Measurements from ENCODE around the gene RFX4. TPM values are rescaled to one million over a fixed set of nuclear protein-coding genes. Genes with fewer than 3 reads are reported as not detected.
A peak's percentile ranks its signal among the peaks of the same experiment; 100 is the strongest.

Gene RFX4
- total and polyA plus RNA-seq, 8 donors = 0.05 to 0.51 (median 0.12) TPM; not detected in 1

- no peak overlapping the region for H3K27ac ChIP-seq
- DNase-seq = peak in 3 of 6 donors; percentile 22 to 72 (median 65)
- TF ChIP-seq CTCF (IDR thresholded peaks at IDR 0.05) = no peak
- peaks cover 0 to 15% (median 10%) of the 10 kb centered on the region in 3 donors for H3K4me1 ChIP-seq
- 2 to 3% methylated on average over 38 to 52 of the region's 52 CpGs for WGBS, 2 donors
- peaks cover 0 to 48% (median 11%) of the 10 kb centered on the region in 4 donors for H3K27me3 ChIP-seq
- H3K36me3 ChIP-seq = no peaks in the 10 kb centered on the region
- no peaks in the 10 kb centered on the region for H3K9me3 ChIP-seq
- intact Hi-C loops (cut with DNase I) = no loop called here
- peak overlapping the region in 1 of 4 donors; percentile 32 for H3K4me3 ChIP-seq
- FAIRE-seq = no peak
- ATAC-seq = peak in 3 of 4 donors; percentile 65 to 82 (median 69)
Measured at GRCh38 chr12:106581543-106582248, 1.1 kb upstream of the RFX4 start.

DNA sequence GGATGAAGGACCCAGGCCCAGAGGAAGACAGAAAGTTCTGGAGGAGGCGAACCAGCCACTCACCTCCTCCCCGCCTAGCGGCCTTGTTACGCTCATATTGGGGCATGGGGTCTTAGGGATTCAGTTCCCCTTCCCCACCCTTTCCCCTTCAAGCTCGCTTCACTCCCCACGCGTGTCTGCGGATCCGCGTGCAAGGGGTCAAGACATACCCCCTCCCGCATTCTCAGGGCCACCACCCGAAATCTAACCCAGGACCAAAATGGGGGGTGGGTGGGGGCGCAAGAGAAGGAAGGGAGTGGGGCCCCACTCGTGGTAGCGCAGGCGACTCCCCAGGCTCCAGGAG lies 584 bp upstream of the RFX4 start:
- H3K27me3 ChIP-seq = peaks cover 0 to 48% (median 11%) of the 10 kb centered on the region in 4 donors
- DNase-seq = no peak
- TF ChIP-seq CTCF (IDR thresholded peaks at IDR 0.05) = no peak
- H3K9me3 ChIP-seq = no peaks in the 10 kb centered on the region
- FAIRE-seq = no peak
- 7 to 13% methylated on average over 14 to 16 of the region's 16 CpGs for WGBS, 2 donors
- no peak overlapping the region for H3K27ac ChIP-seq
- ATAC-seq = no peak
- no peaks in the 10 kb centered on the region for H3K36me3 ChIP-seq
- intact Hi-C loops (cut with DNase I) = no loop called here
- H3K4me1 ChIP-seq = peaks cover 0 to 15% (median 10%) of the 10 kb centered on the region in 3 donors
- H3K4me3 ChIP-seq = peak overlapping the region in 1 of 4 donors; percentile 32

DNA sequence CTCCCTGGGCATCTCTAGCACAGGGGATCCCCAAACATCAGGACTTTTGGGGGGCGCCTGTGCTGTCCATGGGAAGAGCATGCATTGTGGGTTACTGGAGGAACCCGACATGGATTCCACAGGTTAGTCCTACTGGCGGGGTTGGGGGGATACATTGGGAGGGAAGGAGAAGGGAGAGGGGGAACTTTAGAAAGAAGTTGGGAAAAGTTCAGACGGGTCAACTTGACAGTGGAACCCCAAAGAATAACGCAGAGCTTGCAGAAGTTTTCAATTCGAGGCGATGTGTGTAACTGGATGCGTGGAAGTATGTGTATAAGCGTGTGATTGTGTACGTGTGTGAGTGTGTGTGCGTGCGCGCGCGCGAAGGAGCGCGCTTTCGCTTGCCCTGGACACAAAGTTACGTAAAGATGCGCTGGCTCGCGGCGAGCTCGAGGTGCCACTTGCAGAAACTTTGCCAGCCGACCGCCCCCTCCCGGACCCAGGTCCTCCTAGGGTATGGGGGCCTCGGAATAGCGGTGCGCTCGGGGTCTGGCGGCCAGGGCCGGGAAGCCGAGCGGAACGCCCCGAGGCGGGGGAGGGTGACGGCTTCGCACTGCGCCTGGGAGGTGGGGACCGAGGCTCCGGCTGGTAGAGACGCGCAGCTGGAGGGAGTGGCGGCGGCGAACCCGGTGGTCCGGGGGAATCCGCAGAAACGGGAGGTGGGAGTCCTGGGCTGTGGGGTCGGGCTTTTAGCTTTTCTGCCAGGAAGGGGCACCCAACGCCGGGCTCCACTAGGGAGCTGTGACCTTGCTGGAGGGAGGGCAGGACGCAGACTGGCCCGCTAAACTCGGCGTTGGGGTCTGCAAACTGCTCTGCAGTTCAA lies 669 bp downstream of the RFX4 start:
- TF ChIP-seq CTCF (IDR thresholded peaks at IDR 0.05) = no peak
- Histone ChIP-seq H3K27ac (no peak overlapping the region), H3K4me1 (peaks cover 0 to 15% (median 10%) of the 10 kb centered on the region in 3 donors), H3K36me3 (no peaks in the 10 kb centered on the region), H3K27me3 (peaks cover 0 to 56% (median 11%) of the 10 kb centered on the region in 4 donors), H3K9me3 (no peaks in the 10 kb centered on the region), H3K4me3 (peak overlapping the region in 2 of 4 donors; percentile 20 to 33)
- FAIRE-seq = no peak
- peak in 2 of 6 donors; percentile 59 to 70 for DNase-seq
- ATAC-seq = no peak
- WGBS, 2 donors = 1 to 2% methylated on average over 60 of the region's 60 CpGs
- intact Hi-C loops (cut with DNase I) = no loop called here

- no peak for FAIRE-seq
- Histone ChIP-seq H3K27me3 (peaks cover 0 to 53% (median 11%) of the 10 kb centered on the region in 4 donors), H3K36me3 (no peaks in the 10 kb centered on the region), H3K9me3 (no peaks in the 10 kb centered on the region), H3K27ac (no peak overlapping the region), H3K4me1 (peaks cover 0 to 15% (median 10%) of the 10 kb centered on the region in 3 donors), H3K4me3 (peak overlapping the region in 1 of 4 donors; percentile 20)
- intact Hi-C loops (cut with DNase I) = no loop called here
- WGBS, 2 donors = 16 to 26% methylated on average over 41 of the region's 41 CpGs
- DNase-seq = no peak
- TF ChIP-seq CTCF (IDR thresholded peaks at IDR 0.05) = no peak
- no peak for ATAC-seq
Measured at GRCh38 chr12:106584104-106585064, 1.6 kb downstream of the RFX4 start.

Data from pancreas (tissue), 10 donors.